ENCODE results near the gene EEF1AKMT4. TPM values are rescaled to one million over a fixed set of nuclear protein-coding genes. Genes with fewer than 3 reads are reported as not detected.

EEF1AKMT4 gene
- total and polyA plus RNA-seq, 7 donors = 1.4 to 6.5 (median 3.9) TPM

- Histone ChIP-seq H3K4me1 (peaks cover 0 to 5% (median 2%) of the 10 kb centered on the region in 4 donors), H3K4me3 (no peak overlapping the region), H3K27me3 (peaks cover 0 to 29% (median 22%) of the 10 kb centered on the region in 3 donors), H3K9me3 (no peaks in the 10 kb centered on the region), H3K36me3 (peaks cover 11 to 38% (median 24%) of the 10 kb centered on the region in 4 donors), H3K27ac (no peak overlapping the region)
- WGBS, 2 donors = 79% methylated on average over 4 of the region's 4 CpGs
- intact Hi-C loops (cut with DNase I) = no loop called here
- no peak for DNase-seq
- TF ChIP-seq, protein P1, sequence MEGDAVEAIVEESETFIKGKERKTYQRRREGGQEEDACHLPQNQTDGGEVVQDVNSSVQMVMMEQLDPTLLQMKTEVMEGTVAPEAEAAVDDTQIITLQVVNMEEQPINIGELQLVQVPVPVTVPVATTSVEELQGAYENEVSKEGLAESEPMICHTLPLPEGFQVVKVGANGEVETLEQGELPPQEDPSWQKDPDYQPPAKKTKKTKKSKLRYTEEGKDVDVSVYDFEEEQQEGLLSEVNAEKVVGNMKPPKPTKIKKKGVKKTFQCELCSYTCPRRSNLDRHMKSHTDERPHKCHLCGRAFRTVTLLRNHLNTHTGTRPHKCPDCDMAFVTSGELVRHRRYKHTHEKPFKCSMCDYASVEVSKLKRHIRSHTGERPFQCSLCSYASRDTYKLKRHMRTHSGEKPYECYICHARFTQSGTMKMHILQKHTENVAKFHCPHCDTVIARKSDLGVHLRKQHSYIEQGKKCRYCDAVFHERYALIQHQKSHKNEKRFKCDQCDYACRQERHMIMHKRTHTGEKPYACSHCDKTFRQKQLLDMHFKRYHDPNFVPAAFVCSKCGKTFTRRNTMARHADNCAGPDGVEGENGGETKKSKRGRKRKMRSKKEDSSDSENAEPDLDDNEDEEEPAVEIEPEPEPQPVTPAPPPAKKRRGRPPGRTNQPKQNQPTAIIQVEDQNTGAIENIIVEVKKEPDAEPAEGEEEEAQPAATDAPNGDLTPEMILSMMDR (IDR thresholded peaks at IDR 0.05) = no peak
- TF ChIP-seq EP300 (IDR thresholded peaks at IDR 0.05) (no peak), POLR2AphosphoS5 (IDR thresholded peaks at IDR 0.05) (no peak), POLR2A (IDR thresholded peaks at IDR 0.05) (no peak)
These were observed 8.9 kb upstream of the EEF1AKMT4 start for GRCh38 chr3:184240384-184241140.

DNA sequence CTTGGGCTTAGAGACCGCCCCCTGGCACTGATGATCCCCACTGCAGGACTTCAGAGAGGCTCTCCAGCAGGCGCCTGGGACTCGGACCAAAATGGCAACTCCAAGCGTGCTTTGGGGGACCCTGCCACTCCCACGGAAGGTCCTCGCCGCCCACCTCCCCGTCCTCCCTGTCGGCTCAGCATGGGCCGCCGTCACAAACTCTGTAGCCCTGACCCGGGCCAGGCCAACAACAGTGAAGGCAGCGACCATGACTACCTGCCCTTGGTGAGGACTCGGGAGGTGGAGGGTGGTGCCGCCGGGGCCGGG lies 8.4 kb upstream of the EEF1AKMT4 start:
- no peak overlapping the region for H3K27ac ChIP-seq
- TF ChIP-seq POLR2A (IDR thresholded peaks at IDR 0.05) (no peak), POLR2AphosphoS5 (IDR thresholded peaks at IDR 0.05) (no peak), EP300 (IDR thresholded peaks at IDR 0.05) (no peak)
- TF ChIP-seq, protein P1 (IDR thresholded peaks at IDR 0.05) = no peak
- peaks cover 11 to 39% (median 24%) of the 10 kb centered on the region in 4 donors for H3K36me3 ChIP-seq
- peaks cover 0 to 29% (median 22%) of the 10 kb centered on the region in 3 donors for H3K27me3 ChIP-seq
- H3K9me3 ChIP-seq = no peaks in the 10 kb centered on the region
- intact Hi-C loops (cut with DNase I) = no loop called here
- H3K4me3 ChIP-seq = no peak overlapping the region
- DNase-seq = no peak
- 16 to 50% methylated on average over 17 of the region's 17 CpGs for WGBS, 2 donors
- H3K4me1 ChIP-seq = peaks cover 0 to 5% (median 2%) of the 10 kb centered on the region in 4 donors

GRCh38 chr3:184241447-184242296 lies 7.8 kb upstream of the EEF1AKMT4 start:
- peaks cover 11 to 39% (median 24%) of the 10 kb centered on the region in 4 donors for H3K36me3 ChIP-seq
- intact Hi-C loops (cut with DNase I) = no loop called here
- no peak overlapping the region for H3K27ac ChIP-seq
- H3K27me3 ChIP-seq = peaks cover 0 to 29% (median 22%) of the 10 kb centered on the region in 3 donors
- no peak overlapping the region for H3K4me3 ChIP-seq
- WGBS, 2 donors = 9 to 39% methylated on average over 46 of the region's 46 CpGs
- no peak for DNase-seq
- peaks cover 0 to 5% (median 2%) of the 10 kb centered on the region in 4 donors for H3K4me1 ChIP-seq
- TF ChIP-seq POLR2AphosphoS5 (IDR thresholded peaks at IDR 0.05) = no peak
- TF ChIP-seq, protein P1 (IDR thresholded peaks at IDR 0.05) = peak in 2 of 4 experiments; percentile 27 to 28
- H3K9me3 ChIP-seq = no peaks in the 10 kb centered on the region

DNA sequence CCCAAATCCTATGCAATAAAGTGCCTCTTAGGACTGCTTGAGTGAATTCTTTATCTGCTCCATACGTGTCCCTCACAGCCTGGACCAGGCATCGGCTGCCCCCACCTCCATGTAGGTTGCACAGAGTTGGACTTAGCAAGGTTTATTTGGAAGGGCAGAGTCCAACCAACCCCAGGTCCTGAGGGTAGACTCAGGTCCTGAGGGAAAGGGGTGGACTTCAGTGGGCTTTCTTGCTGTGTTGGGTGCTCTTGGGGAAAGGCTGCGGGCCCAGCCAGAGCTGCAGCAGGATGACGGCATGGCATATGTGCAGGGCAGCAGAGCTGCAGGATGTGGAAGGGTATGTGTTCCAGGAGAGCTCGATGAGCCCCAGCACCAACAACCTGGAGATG lies 7.2 kb upstream of the EEF1AKMT4 start:
- H3K36me3 ChIP-seq = peaks cover 11 to 39% (median 24%) of the 10 kb centered on the region in 4 donors
- TF ChIP-seq POLR2A (IDR thresholded peaks at IDR 0.05) = no peak
- no peak for TF ChIP-seq EP300 (IDR thresholded peaks at IDR 0.05)
- TF ChIP-seq POLR2AphosphoS5 (IDR thresholded peaks at IDR 0.05) = no peak
- H3K4me1 ChIP-seq = peaks cover 0 to 5% (median 2%) of the 10 kb centered on the region in 4 donors
- H3K9me3 ChIP-seq = no peaks in the 10 kb centered on the region
- H3K27me3 ChIP-seq = peaks cover 0 to 29% (median 22%) of the 10 kb centered on the region in 3 donors
- no peak overlapping the region for H3K4me3 ChIP-seq
- intact Hi-C loops (cut with DNase I) = no loop called here
- WGBS, 2 donors = 71 to 89% methylated on average over 5 of the region's 5 CpGs
- H3K27ac ChIP-seq = no peak overlapping the region
- peak; percentile 34 for DNase-seq
